OCI-LY1 (cell line): ENCODE data around the gene FLT3LG.

Experiments used
- CTCF ChIP-seq: fragments of 200-600 bp; sonication (generic), shearing (Covaris generic); IDR thresholded peaks from 2 replicates; pipeline ENCODE4 v1.5.1; 2017; ENCODE audit warnings: mild to moderate bottlenecking, antibody characterized with exemption, low read length, moderate library complexity, mixed read lengths
- EZH2 ChIP-seq: fragments of 200-600 bp; sonication (generic), shearing (Covaris generic); IDR thresholded peaks from 2 replicates; pipeline ENCODE4 v1.8.0; 2017; ENCODE audit warnings: borderline replicate concordance, mixed run types, mild to moderate bottlenecking, antibody characterized with exemption, low read length, moderate library complexity, mixed read lengths

DNA sequence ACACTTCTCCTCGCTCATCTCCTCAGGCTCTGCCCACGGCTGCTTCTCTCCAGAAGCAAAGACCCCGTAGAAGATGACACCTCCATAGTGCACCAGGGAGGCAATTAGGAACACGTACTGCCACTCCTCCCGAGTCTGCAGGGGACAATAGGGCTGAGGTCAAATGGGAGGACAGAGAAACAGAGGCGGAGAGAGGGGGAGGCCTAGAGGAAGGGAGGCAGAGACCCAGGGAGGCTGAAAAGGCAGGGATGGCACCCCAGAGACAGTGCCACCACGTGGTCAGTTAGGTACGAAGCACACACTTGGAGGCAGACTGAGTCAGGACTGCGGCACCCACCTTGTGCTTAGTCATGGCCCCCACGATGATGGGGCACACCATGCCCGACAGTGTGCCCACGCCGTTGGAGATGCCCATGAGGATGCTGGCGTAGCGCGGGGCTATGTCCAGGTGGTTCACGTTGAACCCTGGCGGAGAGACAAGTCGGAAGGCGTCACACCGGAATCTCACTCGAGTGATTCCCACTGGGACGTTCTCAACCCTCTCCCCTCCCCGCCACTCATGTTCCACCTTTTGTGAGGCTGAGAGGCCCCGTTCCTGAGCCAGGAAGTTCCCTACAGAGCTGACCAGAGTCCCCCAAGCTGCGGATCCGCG lies 43.2 kb upstream of the FLT3LG start:
- TF ChIP-seq EZH2 = no peak
- TF ChIP-seq CTCF = peak; percentile 73
